HCT116 (cell line): ENCODE data around the gene GLOD4. TPM values are rescaled to one million over a fixed set of nuclear protein-coding genes. Genes with fewer than 3 reads are reported as not detected.

Experiments used
- ATAC-seq: fragments of 200-7000 bp; cut with Tn5 transposase; 2 replicates; pipeline ENCODE4 v1.9.1; 2020; ENCODE audit warnings: mild to moderate bottlenecking, moderate library complexity
- BruUV-seq: library from RNA; stranded (reverse); fragments of 400-500 nt; replicated peaks from 2 replicates; lab custom pipeline; 2021; lab: Mats Ljungman, UMichigan
- CTCF ChIA-PET: fragments of 300-600 bp; sonication (Branson Sonifier 250); formaldehyde crosslinking; loops from one replicate; lab custom pipeline; 2021; ENCODE audit warnings: antibody characterized with exemption; lab: Charles Lee
- POLR2A ChIA-PET: fragments of 300-600, 350-600 bp; sonication (Branson Sonifier 250); formaldehyde crosslinking; loops from one replicate; lab custom pipeline; 2021; ENCODE audit warnings: antibody characterized with exemption; lab: Charles Lee
- RAD21 ChIA-PET, 2 experiments: fragments of 300-600 bp; sonication (Branson Sonifier 250); formaldehyde crosslinking; loops; one replicate each; lab custom pipeline; 2023; ENCODE audit warnings: low total read pairs in 2 of 2; ENCODE audit not compliant: uncharacterized antibody in 2 of 2, unreplicated experiment in 2 of 2, low non-redundant PET in 1 of 2; lab: Charles Lee
- DNase-seq: peaks from one replicate; pipeline ENCODE4 v3.0.0-alpha.2; 2010; ENCODE audit warnings: low read depth, low spot score
- H2AFZ ChIP-seq: fragments of 200-600 bp; shearing (Covaris generic), sonication (generic); 2 replicates; pipeline ENCODE4 v1.6.1; 2017; ENCODE audit warnings: low read depth, mixed run types, mixed read lengths, antibody characterized with exemption, low read length; ENCODE audit not compliant: poor library complexity, severe bottlenecking
- H3K27ac ChIP-seq: 2 replicates; pipeline ENCODE4 v1.5.1; 2012; ENCODE audit warnings: low read depth, low read length
- H3K27me3 ChIP-seq: fragments of 200-600 bp; sonication (generic); 2 replicates; pipeline ENCODE4 v1.6.1; 2016; ENCODE audit warnings: mixed run types, low read length, mixed read lengths; ENCODE audit not compliant: insufficient read depth
- H3K36me3 ChIP-seq, 2 experiments: fragments of 200-500 bp in 1 of 2; fragments of 200-600 bp in 1 of 2; sonication (Bioruptor generic) in 1 of 2; sonication (generic) in 1 of 2; 2 replicates each; pipeline versions ENCODE4 v1.5.1 to v1.6.1; 2014 to 2016; ENCODE audit warnings: low read length in 2 of 2, inconsistent platforms in 1 of 2, mixed read lengths in 1 of 2, mixed run types in 1 of 2; ENCODE audit not compliant: insufficient read depth in 2 of 2, control insufficient read depth in 1 of 2
- H3K4me1 ChIP-seq, 2 experiments: fragments of 200-600 bp in 1 of 2; sonication (generic) in 1 of 2; 2 replicates each; pipeline versions ENCODE4 v1.5.1 to v1.6.1; 2012 to 2017; ENCODE audit warnings: low read length in 2 of 2, inconsistent platforms in 1 of 2, mild to moderate bottlenecking in 1 of 2, mixed read lengths in 1 of 2, mixed run types in 1 of 2, moderate library complexity in 1 of 2; ENCODE audit not compliant: insufficient read depth in 2 of 2, control insufficient read depth in 1 of 2
- H3K4me2 ChIP-seq: fragments of 200-600 bp; sonication (generic); 2 replicates; pipeline ENCODE4 v1.6.1; 2017; ENCODE audit warnings: mixed run types, low read length, mixed read lengths
- H3K4me3 ChIP-seq, 2 experiments: fragments of 200-600 bp in 1 of 2; sonication (generic) in 1 of 2; replicated peaks in 1 of 2; 2 replicates each; pipeline ENCODE4 v1.5.1; 2011 to 2016; ENCODE audit warnings: low read length in 2 of 2, control low read depth in 1 of 2, low read depth in 1 of 2, mild to moderate bottlenecking in 1 of 2, mixed read lengths in 1 of 2, mixed run types in 1 of 2
- H3K79me2 ChIP-seq: fragments of 200-600 bp; sonication (generic); 2 replicates; pipeline ENCODE4 v1.6.1; 2017; ENCODE audit warnings: mild to moderate bottlenecking, mixed run types, low read length, moderate library complexity, mixed read lengths; ENCODE audit not compliant: insufficient read depth
- H3K9ac ChIP-seq: fragments of 200-600 bp; sonication (generic); 2 replicates; pipeline ENCODE4 v1.6.1; 2016; ENCODE audit warnings: low read length, mixed read lengths
- H3K9me2 ChIP-seq: fragments of 200-600 bp; sonication (generic), shearing (Covaris generic); 2 replicates; pipeline ENCODE4 v1.6.1; 2017; ENCODE audit warnings: mixed run types, mild to moderate bottlenecking, moderate library complexity; ENCODE audit not compliant: insufficient read depth
- H3K9me3 ChIP-seq, 2 experiments: fragments of 200-500 bp in 1 of 2; fragments of 200-600 bp in 1 of 2; sonication (Bioruptor generic) in 1 of 2; sonication (generic) in 1 of 2; 2 replicates each; pipeline ENCODE4 v1.6.1; 2014 to 2017; ENCODE audit warnings: low read length in 2 of 2, mixed read lengths in 2 of 2, inconsistent platforms in 1 of 2, low read depth in 1 of 2, mild to moderate bottlenecking in 1 of 2, mixed run types in 1 of 2, moderate library complexity in 1 of 2; ENCODE audit not compliant: control insufficient read depth in 1 of 2, insufficient read depth in 1 of 2
- H4K20me1 ChIP-seq: fragments of 200-600 bp; sonication (generic), shearing (Covaris generic); 2 replicates; pipeline ENCODE4 v1.6.1; 2017; ENCODE audit warnings: mixed run types, mild to moderate bottlenecking, moderate library complexity; ENCODE audit not compliant: insufficient read depth
- CBX3 ChIP-seq: IDR thresholded peaks from 2 replicates; pipeline ENCODE4 v1.6.1; 2012; ENCODE audit warnings: low read depth
- CEBPB ChIP-seq: IDR thresholded peaks from 2 replicates; pipeline ENCODE4 v1.6.1; 2012; ENCODE audit warnings: low read depth
- FOSL1 ChIP-seq: IDR thresholded peaks from 2 replicates; pipeline ENCODE4 v1.6.1; 2012; ENCODE audit warnings: low read depth
- JUND ChIP-seq: IDR thresholded peaks from 2 replicates; pipeline ENCODE4 v1.6.1; 2012
- POLR2AphosphoS5 ChIP-seq: IDR thresholded peaks from 2 replicates; pipeline ENCODE4 v1.6.1; 2011; ENCODE audit warnings: mild to moderate bottlenecking, low read depth, low read length, moderate library complexity
- RAD21 ChIP-seq: IDR thresholded peaks from 2 replicates; pipeline ENCODE4 v1.6.1; 2012; ENCODE audit warnings: low read depth, mild to moderate bottlenecking
- SP1 ChIP-seq: IDR thresholded peaks from 2 replicates; pipeline ENCODE4 v1.6.1; 2012; ENCODE audit warnings: low read depth
- SRF ChIP-seq: IDR thresholded peaks from 2 replicates; pipeline ENCODE4 v1.6.1; 2012; ENCODE audit warnings: low read depth
- TCF7L2 ChIP-seq: IDR thresholded peaks from 2 replicates; pipeline ENCODE4 v1.7.0; 2011; ENCODE audit warnings: borderline replicate concordance, inconsistent platforms; ENCODE audit not compliant: insufficient read depth, insufficient read length; ENCODE audit errors: extremely low read depth
- intact Hi-C: fragments of 100-400 bp; cut with micrococcal nuclease; formaldehyde crosslinking; loops from 2 replicates; pipeline ENCODE4 v1.10.0; 2022
- total RNA-seq: library from RNA; stranded (reverse); gene quantifications from one replicate; pipeline ENCODE4 v1.2.1, GENCODE V29; 2021; ENCODE audit not compliant: unreplicated experiment
- TF ChIP-seq, protein P1 (sequence below): IDR thresholded peaks from 2 replicates; pipeline ENCODE4 v1.6.1; 2012; ENCODE audit warnings: low read depth
- TF ChIP-seq, protein P2 (sequence below): IDR thresholded peaks from 2 replicates; pipeline ENCODE4 v1.6.1; 2012
- TF ChIP-seq, protein P3 (sequence below), 3 experiments: fragments of 200-600 bp in 1 of 3; sonication (generic) in 1 of 3; IDR thresholded peaks in 2 of 3; conservative IDR thresholded peaks in 1 of 3; 2 replicates each; pipeline ENCODE4 v1.5.1; 2012 to 2017; ENCODE audit warnings: low read depth in 2 of 3, low read length in 2 of 3, antibody characterized with exemption in 1 of 3, borderline replicate concordance in 1 of 3, control low read depth in 1 of 3, mild to moderate bottlenecking in 1 of 3, mixed read lengths in 1 of 3, mixed run types in 1 of 3, moderate library complexity in 1 of 3; ENCODE audit not compliant: insufficient read depth in 1 of 3
- TF ChIP-seq, protein P4 (sequence below): IDR thresholded peaks from 2 replicates; pipeline ENCODE4 v1.6.1; 2011; ENCODE audit warnings: mild to moderate bottlenecking, low read length, moderate library complexity; ENCODE audit not compliant: insufficient replicate concordance; ENCODE audit errors: extremely low read depth

GLOD4 gene
- total RNA-seq, 1 experiment from 2014 or later, result 80.7 TPM

DNA sequence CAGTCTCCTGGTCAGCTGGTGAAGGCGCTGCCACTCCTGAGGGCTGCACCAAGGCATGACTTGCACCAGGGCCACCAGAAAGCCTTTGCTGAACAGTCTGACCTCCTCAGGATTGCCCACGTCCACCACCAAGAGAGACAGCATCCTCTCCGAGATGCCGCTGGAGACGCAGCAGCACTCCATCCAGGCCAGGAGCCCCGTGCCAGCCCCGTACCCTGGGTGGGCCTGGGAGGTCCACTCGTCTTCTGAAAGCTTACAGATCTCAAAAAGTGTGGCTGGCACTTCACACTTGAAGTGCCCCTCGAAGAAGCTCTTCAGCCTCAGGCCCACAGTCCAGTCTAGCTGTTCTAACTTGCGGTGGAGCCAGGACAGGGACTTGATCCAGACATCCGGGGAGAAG lies 36.7 kb downstream of the GLOD4 start:
- H3K9me2 ChIP-seq, result no peaks in the 10 kb centered on the region
- no peak overlapping the region for H2AFZ ChIP-seq
- no peak for DNase-seq
- peaks cover 50 to 78% of the 10 kb centered on the region in 2 experiments for H3K36me3 ChIP-seq
- H3K9ac ChIP-seq, result no peak overlapping the region
- no peaks in the 10 kb centered on the region for H3K27me3 ChIP-seq
- no peak for ATAC-seq
- BruUV-seq, result no TSS peak
- peaks cover 2 to 3% of the 10 kb centered on the region in 2 experiments for H3K4me1 ChIP-seq
- H4K20me1 ChIP-seq, result peaks cover 14% of the 10 kb centered on the region; the same call in 1 of the 2 replicates
- ChIA-PET POLR2A (no interaction called here), CTCF (no interaction called here)
- intact Hi-C loops, result no loop called here
- H3K4me2 ChIP-seq, result no peak overlapping the region
- no peak overlapping the region for H3K27ac ChIP-seq
- peaks cover 95% of the 10 kb centered on the region for H3K79me2 ChIP-seq
- no peak for TF ChIP-seq CEBPB
- TF ChIP-seq POLR2AphosphoS5, result no peak
- TF ChIP-seq TCF7L2, result no peak
- no peak for TF ChIP-seq SP1
- TF ChIP-seq, protein P1, sequence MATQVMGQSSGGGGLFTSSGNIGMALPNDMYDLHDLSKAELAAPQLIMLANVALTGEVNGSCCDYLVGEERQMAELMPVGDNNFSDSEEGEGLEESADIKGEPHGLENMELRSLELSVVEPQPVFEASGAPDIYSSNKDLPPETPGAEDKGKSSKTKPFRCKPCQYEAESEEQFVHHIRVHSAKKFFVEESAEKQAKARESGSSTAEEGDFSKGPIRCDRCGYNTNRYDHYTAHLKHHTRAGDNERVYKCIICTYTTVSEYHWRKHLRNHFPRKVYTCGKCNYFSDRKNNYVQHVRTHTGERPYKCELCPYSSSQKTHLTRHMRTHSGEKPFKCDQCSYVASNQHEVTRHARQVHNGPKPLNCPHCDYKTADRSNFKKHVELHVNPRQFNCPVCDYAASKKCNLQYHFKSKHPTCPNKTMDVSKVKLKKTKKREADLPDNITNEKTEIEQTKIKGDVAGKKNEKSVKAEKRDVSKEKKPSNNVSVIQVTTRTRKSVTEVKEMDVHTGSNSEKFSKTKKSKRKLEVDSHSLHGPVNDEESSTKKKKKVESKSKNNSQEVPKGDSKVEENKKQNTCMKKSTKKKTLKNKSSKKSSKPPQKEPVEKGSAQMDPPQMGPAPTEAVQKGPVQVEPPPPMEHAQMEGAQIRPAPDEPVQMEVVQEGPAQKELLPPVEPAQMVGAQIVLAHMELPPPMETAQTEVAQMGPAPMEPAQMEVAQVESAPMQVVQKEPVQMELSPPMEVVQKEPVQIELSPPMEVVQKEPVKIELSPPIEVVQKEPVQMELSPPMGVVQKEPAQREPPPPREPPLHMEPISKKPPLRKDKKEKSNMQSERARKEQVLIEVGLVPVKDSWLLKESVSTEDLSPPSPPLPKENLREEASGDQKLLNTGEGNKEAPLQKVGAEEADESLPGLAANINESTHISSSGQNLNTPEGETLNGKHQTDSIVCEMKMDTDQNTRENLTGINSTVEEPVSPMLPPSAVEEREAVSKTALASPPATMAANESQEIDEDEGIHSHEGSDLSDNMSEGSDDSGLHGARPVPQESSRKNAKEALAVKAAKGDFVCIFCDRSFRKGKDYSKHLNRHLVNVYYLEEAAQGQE, result no peak
- TF ChIP-seq RAD21, result no peak
- TF ChIP-seq, protein P2, sequence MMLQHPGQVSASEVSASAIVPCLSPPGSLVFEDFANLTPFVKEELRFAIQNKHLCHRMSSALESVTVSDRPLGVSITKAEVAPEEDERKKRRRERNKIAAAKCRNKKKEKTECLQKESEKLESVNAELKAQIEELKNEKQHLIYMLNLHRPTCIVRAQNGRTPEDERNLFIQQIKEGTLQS, result no peak
- TF ChIP-seq, protein P3, sequence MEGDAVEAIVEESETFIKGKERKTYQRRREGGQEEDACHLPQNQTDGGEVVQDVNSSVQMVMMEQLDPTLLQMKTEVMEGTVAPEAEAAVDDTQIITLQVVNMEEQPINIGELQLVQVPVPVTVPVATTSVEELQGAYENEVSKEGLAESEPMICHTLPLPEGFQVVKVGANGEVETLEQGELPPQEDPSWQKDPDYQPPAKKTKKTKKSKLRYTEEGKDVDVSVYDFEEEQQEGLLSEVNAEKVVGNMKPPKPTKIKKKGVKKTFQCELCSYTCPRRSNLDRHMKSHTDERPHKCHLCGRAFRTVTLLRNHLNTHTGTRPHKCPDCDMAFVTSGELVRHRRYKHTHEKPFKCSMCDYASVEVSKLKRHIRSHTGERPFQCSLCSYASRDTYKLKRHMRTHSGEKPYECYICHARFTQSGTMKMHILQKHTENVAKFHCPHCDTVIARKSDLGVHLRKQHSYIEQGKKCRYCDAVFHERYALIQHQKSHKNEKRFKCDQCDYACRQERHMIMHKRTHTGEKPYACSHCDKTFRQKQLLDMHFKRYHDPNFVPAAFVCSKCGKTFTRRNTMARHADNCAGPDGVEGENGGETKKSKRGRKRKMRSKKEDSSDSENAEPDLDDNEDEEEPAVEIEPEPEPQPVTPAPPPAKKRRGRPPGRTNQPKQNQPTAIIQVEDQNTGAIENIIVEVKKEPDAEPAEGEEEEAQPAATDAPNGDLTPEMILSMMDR (IDR thresholded peaks at IDR 0.05 in 2 of 3, conservative IDR thresholded peaks at IDR 0.05 in 1 of 3; ENCODE audit: borderline replicate concordance in 1 of 3, insufficient read depth in 1 of 3, low read depth in 2 of 3, low read length in 2 of 3), result no peak
- TF ChIP-seq, protein P4, sequence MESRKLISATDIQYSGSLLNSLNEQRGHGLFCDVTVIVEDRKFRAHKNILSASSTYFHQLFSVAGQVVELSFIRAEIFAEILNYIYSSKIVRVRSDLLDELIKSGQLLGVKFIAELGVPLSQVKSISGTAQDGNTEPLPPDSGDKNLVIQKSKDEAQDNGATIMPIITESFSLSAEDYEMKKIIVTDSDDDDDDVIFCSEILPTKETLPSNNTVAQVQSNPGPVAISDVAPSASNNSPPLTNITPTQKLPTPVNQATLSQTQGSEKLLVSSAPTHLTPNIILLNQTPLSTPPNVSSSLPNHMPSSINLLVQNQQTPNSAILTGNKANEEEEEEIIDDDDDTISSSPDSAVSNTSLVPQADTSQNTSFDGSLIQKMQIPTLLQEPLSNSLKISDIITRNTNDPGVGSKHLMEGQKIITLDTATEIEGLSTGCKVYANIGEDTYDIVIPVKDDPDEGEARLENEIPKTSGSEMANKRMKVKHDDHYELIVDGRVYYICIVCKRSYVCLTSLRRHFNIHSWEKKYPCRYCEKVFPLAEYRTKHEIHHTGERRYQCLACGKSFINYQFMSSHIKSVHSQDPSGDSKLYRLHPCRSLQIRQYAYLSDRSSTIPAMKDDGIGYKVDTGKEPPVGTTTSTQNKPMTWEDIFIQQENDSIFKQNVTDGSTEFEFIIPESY, result no peak
- TF ChIP-seq FOSL1, result no peak
- TF ChIP-seq JUND, result no peak
- TF ChIP-seq CBX3, result no peak
- no peak for TF ChIP-seq SRF
- TF ChIP-seq, all 23 proteins: peak for 0
- Histone ChIP-seq H3K4me3 (no peak overlapping the region), H3K9me3 (no peaks in the 10 kb centered on the region)
- RAD21 ChIA-PET, result no interaction called here
